K562 (cell line): Measurements from ENCODE around the gene CBX2. TPM values are rescaled to one million over a fixed set of nuclear protein-coding genes. Genes with fewer than 3 reads are reported as not detected.

Source experiments
- ATAC-seq: fragments of 200-7000 bp; cut with Tn5 transposase; 3 replicates; pipeline ENCODE4 v1.9.1; 2020; ENCODE audit warnings: moderate library complexity
- BruUV-seq: library from RNA; stranded (reverse); fragments of 400-500 nt; replicated peaks from 2 replicates; lab custom pipeline; 2021; lab: Mats Ljungman, UMichigan
- CTCF ChIA-PET: fragments of 300-600 bp; formaldehyde crosslinking; extraction: SDS; loops from one replicate; lab custom pipeline; 2021; ENCODE audit warnings: low intra/inter-chr PET ratio; lab: Yijun Ruan, JAX
- POLR2A ChIA-PET: fragments of 300-600, 350-650 bp; sonication (Branson Sonifier 250); formaldehyde crosslinking; extraction: SDS; loops from one replicate; lab custom pipeline; 2021; ENCODE audit warnings: antibody characterized with exemption, inconsistent platforms; lab: Yijun Ruan, JAX
- DNase-seq, 4 experiments: peaks; one replicate each; pipeline versions ENCODE4 v3.0.0 to v3.0.0-alpha.2; 2011 to 2018; ENCODE audit warnings: low spot score in 3 of 4, mixed read lengths in 3 of 4; ENCODE audit errors: extremely low read depth in 1 of 4
- FAIRE-seq: peaks from 2 replicates; lab custom pipeline; 2011; peaks lifted over from hg19 to GRCh38; lab: Jason Lieb, UNC
- H2AFZ ChIP-seq: 2 replicates; pipeline ENCODE4 v1.6.0; 2011; ENCODE audit warnings: low read depth, low read length, control low read depth, inconsistent platforms
- H3K27ac ChIP-seq: fragments of 200-600 bp; 3 replicates; pipeline ENCODE4 v1.8.0; 2011; ENCODE audit warnings: low read depth, mild to moderate bottlenecking, control low read depth, inconsistent platforms, low read length, moderate library complexity, mixed read lengths; ENCODE audit errors: extremely low read depth
- H3K27me3 ChIP-seq, 2 experiments: fragments of 300-600 bp in 1 of 2; 2 replicates in 1 of 2; 3 replicates in 1 of 2; pipeline versions ENCODE4 v1.6.0 to v1.8.0; 2011; ENCODE audit warnings: inconsistent platforms in 2 of 2, low read length in 2 of 2, mild to moderate bottlenecking in 1 of 2, mixed read lengths in 1 of 2, moderate library complexity in 1 of 2; ENCODE audit not compliant: control insufficient read depth in 2 of 2, insufficient read depth in 2 of 2
- H3K36me3 ChIP-seq: fragments of 300-600 bp; 3 replicates; pipeline ENCODE4 v1.8.0; 2011; ENCODE audit warnings: mild to moderate bottlenecking, low read length, inconsistent platforms; ENCODE audit not compliant: control insufficient read depth, insufficient read depth
- H3K4me1 ChIP-seq, 2 experiments: fragments of 200-600 bp in 1 of 2; replicated peaks in 1 of 2; 2 replicates in 1 of 2; 3 replicates in 1 of 2; pipeline versions ENCODE4 v1.5.1 to v1.8.0; 2011; ENCODE audit warnings: inconsistent platforms in 2 of 2, low read length in 2 of 2, mild to moderate bottlenecking in 1 of 2, mixed read lengths in 1 of 2, moderate library complexity in 1 of 2; ENCODE audit not compliant: control insufficient read depth in 2 of 2, insufficient read depth in 2 of 2
- H3K4me2 ChIP-seq: 2 replicates; pipeline ENCODE4 v1.6.1; 2011; ENCODE audit warnings: low read length, control low read depth, inconsistent platforms, mixed read lengths; ENCODE audit not compliant: insufficient read depth
- H3K4me3 ChIP-seq: fragments of 200-600 bp; sonication (generic), shearing (Covaris generic); 2 replicates; pipeline ENCODE4 v1.5.1; 2016; ENCODE audit warnings: control low read depth, inconsistent platforms
- H3K79me2 ChIP-seq: fragments of 200-600 bp; 3 replicates; pipeline ENCODE4 v1.8.0; 2011; ENCODE audit warnings: low read length, inconsistent platforms; ENCODE audit not compliant: control insufficient read depth, insufficient read depth
- H3K9ac ChIP-seq, 2 experiments: 2 replicates each; pipeline versions ENCODE4 v1.6.0 to v1.6.1; 2011; ENCODE audit warnings: low read depth in 2 of 2, low read length in 2 of 2, control low read depth in 1 of 2, inconsistent platforms in 1 of 2, mild to moderate bottlenecking in 1 of 2, mixed read lengths in 1 of 2; ENCODE audit not compliant: insufficient read depth in 1 of 2
- H3K9me1 ChIP-seq: one replicate; pipeline ENCODE4 v1.6.0; 2011; ENCODE audit warnings: inconsistent platforms, mild to moderate bottlenecking, low read length, moderate library complexity; ENCODE audit not compliant: control insufficient read depth, insufficient read depth
- H3K9me3 ChIP-seq: replicated peaks from 2 replicates; pipeline ENCODE4 v1.5.1; 2011; ENCODE audit warnings: low read depth, low read length, inconsistent platforms; ENCODE audit not compliant: control insufficient read depth, insufficient read depth
- H4K20me1 ChIP-seq: replicated peaks from 2 replicates; pipeline ENCODE4 v1.6.1; 2011; ENCODE audit warnings: low read length, inconsistent platforms, mixed read lengths; ENCODE audit not compliant: control insufficient read depth, insufficient read depth
- BCOR ChIP-seq: fragments of 450-650 bp; IDR thresholded peaks from 2 replicates; pipeline ENCODE4 v1.6.1; 2016
- FOXK1 ChIP-seq: sonication (generic); formaldehyde crosslinking; IDR thresholded peaks from 2 replicates; pipeline ENCODE4 v1.8.0; 2022; ENCODE audit warnings: missing genetic modification reagents, mild to moderate bottlenecking, borderline replicate concordance
- KDM1A ChIP-seq, 2 experiments: fragments of 450-650 bp; IDR thresholded peaks; 2 replicates each; pipeline ENCODE4 v1.6.1; 2016; ENCODE audit warnings: mild to moderate bottlenecking in 2 of 2
- MAFK ChIP-seq: IDR thresholded peaks from 2 replicates; pipeline ENCODE4 v1.6.1; 2011; ENCODE audit warnings: low read length, improper control_type of control experiment
- NFYB ChIP-seq: IDR thresholded peaks from 2 replicates; pipeline ENCODE4 v1.6.1; 2011; ENCODE audit warnings: mild to moderate bottlenecking, moderate library complexity; ENCODE audit not compliant: insufficient read length; ENCODE audit errors: extremely low read depth
- POU5F1 ChIP-seq: fragments of 150-350 bp; IDR thresholded peaks from 2 replicates; pipeline ENCODE4 v1.6.1; 2014; ENCODE audit warnings: borderline replicate concordance, low read length, low read depth, mild to moderate bottlenecking; ENCODE audit not compliant: partially characterized antibody
- THAP12 ChIP-seq: fragments of 250-450 bp; sonication (Bioruptor Pico); IDR thresholded peaks from 2 replicates; pipeline ENCODE4 v1.9.0; 2021; ENCODE audit warnings: mild to moderate bottlenecking, inconsistent platforms
- ZNF511 ChIP-seq: sonication (generic); formaldehyde crosslinking; IDR thresholded peaks from 2 replicates; pipeline ENCODE4 v1.8.0; 2022; ENCODE audit warnings: mild to moderate bottlenecking, missing genetic modification reagents
- WGBS: fragments of 100-300 bp; shearing (Covaris generic); methylation state at CpG from one replicate; pipeline ENCODE4 v1.1.6; 2016; ENCODE audit warnings: low coverage, mixed read lengths; ENCODE audit not compliant: insufficient coverage; ENCODE audit errors: missing lambda C conversion rate; 5-methylcytosine and 5-hydroxymethylcytosine counted together
- in situ Hi-C: fragments of 300-500 bp; cut with MboI; formaldehyde crosslinking; loops from 4 replicates; pipeline ENCODE4 v1.15.0; 2018; ENCODE audit warnings: inconsistent platforms, mixed read lengths
- intact Hi-C: fragments of 100-400 bp; cut with micrococcal nuclease; formaldehyde crosslinking; loops from 2 replicates; pipeline ENCODE4 v1.14.2; 2022
- polyA plus RNA-seq, 8 experiments: library from polyadenylated mRNA; depleted of rRNA in 4 of 8; stranded (reverse) in 5 of 8; unstranded in 3 of 8; fragments of >200 nt; fragmentation: Nextera tagmentation in 2 of 8; fragmentation: Illumina TruSeq in 1 of 8; extraction: Ambion mirVana in 2 of 8; extraction: Trizol in 1 of 8; gene quantifications; 2 replicates each; pipeline versions ENCODE4 v1.2.1 to v1.2.3, GENCODE V29; 2011 to 2014; ENCODE audit warnings: inconsistent platforms in 1 of 8, missing spikeins in 1 of 8
- total RNA-seq, 7 experiments: library from RNA; depleted of rRNA in 6 of 7; stranded (reverse); fragments of >200 nt in 6 of 7; fragmentation: Illumina TruSeq in 2 of 7; extraction: Trizol in 2 of 7; gene quantifications; 2 replicates each; pipeline versions ENCODE4 v1.2.1 to v1.2.3, GENCODE V29; 2011 to 2021; ENCODE audit warnings: low replicate concordance in 1 of 7

CBX2 gene
- total and polyA plus RNA-seq, 9 of the 15 experiments (the other 6 are each of a cell fraction or from before 2014, with no cell fraction given), result 0.66 to 26.9 (median 13.9) TPM

- no peaks in the 10 kb centered on the region for H3K27me3 ChIP-seq
- no peaks in the 10 kb centered on the region for H3K79me2 ChIP-seq
- ChIA-PET CTCF (interaction anchor here (0.5 to 2.3 kb wide), 5 partner anchors 31 to 169 kb away, joined by 3 to 12 read pairs (median 5); partner anchors contain the start of gene CBX2), POLR2A (interaction anchor here (0.7 to 1.5 kb wide), 2 partner anchors 47 to 256 kb away, joined by 3 read pairs; no protein-coding TSS in a partner anchor)
- no peak overlapping the region for H3K4me2 ChIP-seq
- intact Hi-C loops (loop anchor here (2.0 to 10.0 kb wide), 3 partner anchors 40 to 228 kb away; partner anchors contain the start of gene CBX4), in situ Hi-C loops (loop anchor here (5.0 to 10.0 kb wide), 2 partner anchors 45 to 168 kb away; no protein-coding TSS in a partner anchor)
- H3K9me3 ChIP-seq, result no peaks in the 10 kb centered on the region
- H3K4me3 ChIP-seq, result no peak overlapping the region
- peaks cover 18 to 24% of the 10 kb centered on the region in 2 experiments for H3K4me1 ChIP-seq
- 0 out of 2 replicates have a peak, but pooled peaks cover 3% of the 10 kb centered on the region for H4K20me1 ChIP-seq
- no peak for TF ChIP-seq BCOR
- TF ChIP-seq MAFK, result no peak
- no peak for TF ChIP-seq ZNF511 (CRISPR knock-in tag)
- TF ChIP-seq THAP12, result no peak
- no peak for TF ChIP-seq NFYB
- TF ChIP-seq KDM1A (IDR thresholded peaks at IDR 0.05), result no peak
- TF ChIP-seq FOXK1 (CRISPR knock-in tag), result no peak
- TF ChIP-seq POU5F1, result no peak
- FAIRE-seq (peak; percentile 32), ATAC-seq (no peak), DNase-seq (no peak)
- no peak overlapping the region for H3K27ac ChIP-seq
- 55% methylated on average over 13 of the region's 22 CpGs for whole genome bisulfite sequencing
- no peaks in the 10 kb centered on the region for H3K9me1 ChIP-seq
- no peak overlapping the region; the same call in 1 of the 2 replicates for H2AFZ ChIP-seq
- peak overlapping the region in 1 of 2 experiments; percentile 59; a peak in 1 of 4 replicates for H3K9ac ChIP-seq
- no peaks in the 10 kb centered on the region for H3K36me3 ChIP-seq
- BruUV-seq, result no TSS peak
Observed at GRCh38 chr17:79746889-79747507, 30.9 kb upstream of the CBX2 start.
